ENCODE results near the gene RD3L.
"Not testable (repeated sequence)": the region's sequence is repeated elsewhere in the genome, so short reads cannot be mapped to it uniquely, and the experiment has no call there.

The RD3L gene

DNA sequence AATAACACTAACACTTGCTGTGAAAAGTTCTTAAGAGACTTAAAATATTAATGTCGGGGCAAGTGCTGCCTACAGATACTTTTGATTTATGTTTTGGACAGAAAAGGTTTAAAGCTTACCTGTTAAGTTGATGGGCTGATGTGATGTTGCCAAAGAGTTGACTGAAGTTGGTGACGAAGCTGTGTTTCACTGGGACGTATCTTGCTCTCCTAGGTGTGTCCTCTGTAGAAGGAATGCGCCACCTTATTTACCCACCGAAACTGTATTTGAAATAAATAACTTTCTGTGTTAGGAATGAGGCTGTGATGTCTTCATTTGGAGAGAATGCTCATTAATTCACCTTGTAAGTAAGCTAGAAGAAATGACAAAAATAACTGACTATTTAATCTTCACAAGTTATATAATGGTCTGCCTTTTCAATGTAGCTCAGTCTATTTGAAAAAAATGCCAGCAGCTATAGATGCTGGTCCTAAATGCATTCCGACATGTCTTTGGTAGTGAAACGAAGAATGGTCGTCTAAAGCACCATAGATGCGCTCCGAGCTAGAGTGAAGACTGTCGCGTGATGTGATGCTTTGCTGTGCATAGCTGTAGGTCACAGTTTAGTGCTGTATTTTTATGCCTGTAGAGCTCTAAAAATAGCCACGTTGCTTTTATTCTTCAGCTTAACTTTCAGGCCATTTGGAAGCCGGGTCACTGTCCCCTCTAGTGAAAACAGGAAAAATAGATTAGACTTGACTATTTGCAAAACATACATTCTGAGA lies at the start of gene RD3L:
RD3L (minus strand) TSS at position 557 of the 764 bp plus-strand sequence. CDS start 834 bp downstream, outside the sequence.
- Histone ChIP-seq H3K4me3 (ENCODE audit: low read length) (no peak within 1 kb of the TSS), H3K36me3 (ENCODE audit: insufficient read depth, low read depth, low read length) (no peaks in the 10 kb centered on the region), H3K27me3 (ENCODE audit: insufficient read depth, low read length) (peaks cover 11% of the 10 kb centered on the region), H3K9me3 (ENCODE audit: insufficient read depth, low read depth, low read length) (no peaks in the 10 kb centered on the region; the same call in 1 of the 2 replicates), H3K4me1 (ENCODE audit: insufficient read depth, low read length) (no peaks in the 10 kb centered on the region), H3K9ac (ENCODE audit: low read depth, low read length) (no peak within 1 kb of the TSS), H3K27ac (ENCODE audit: low read length) (no peak within 1 kb of the TSS)

DNA sequence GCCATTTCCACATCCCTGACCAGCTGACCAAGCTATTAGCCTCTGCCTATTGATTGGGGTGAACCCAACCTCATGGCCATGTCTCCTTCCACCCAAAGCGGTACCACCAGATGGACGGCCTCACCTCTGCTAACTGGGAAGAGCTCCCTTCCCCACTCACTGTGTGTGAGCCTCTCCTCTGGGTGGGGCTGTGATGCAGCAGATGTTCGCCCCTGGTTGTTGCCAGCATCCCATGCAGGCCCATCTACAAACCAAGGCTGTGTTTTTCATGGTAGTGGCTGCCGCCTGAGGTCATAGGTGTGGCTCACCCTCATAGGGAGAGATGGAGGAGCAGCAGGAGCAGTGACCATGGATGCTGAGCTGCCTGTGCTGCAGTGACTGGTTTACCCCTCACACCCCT lies 47.6 kb upstream of the RD3L start:
- H3K27ac ChIP-seq (ENCODE audit: low read length): no peak overlapping the region
- H3K36me3 ChIP-seq (ENCODE audit: insufficient read depth, low read depth, low read length): no peaks in the 10 kb centered on the region
- 0 out of 2 replicates have a peak, but pooled peaks cover 2% of the 10 kb centered on the region for H3K4me1 ChIP-seq (ENCODE audit: insufficient read depth, low read length)
- H3K9me3 ChIP-seq (ENCODE audit: insufficient read depth, low read depth, low read length): peaks cover 18% of the 10 kb centered on the region; the same call in 1 of the 2 replicates
- no peak overlapping the region for H3K9ac ChIP-seq (ENCODE audit: low read depth, low read length)
- no peak overlapping the region for H3K4me3 ChIP-seq (ENCODE audit: low read length)
- no peaks in the 10 kb centered on the region for H3K27me3 ChIP-seq (ENCODE audit: insufficient read depth, low read length)

DNA sequence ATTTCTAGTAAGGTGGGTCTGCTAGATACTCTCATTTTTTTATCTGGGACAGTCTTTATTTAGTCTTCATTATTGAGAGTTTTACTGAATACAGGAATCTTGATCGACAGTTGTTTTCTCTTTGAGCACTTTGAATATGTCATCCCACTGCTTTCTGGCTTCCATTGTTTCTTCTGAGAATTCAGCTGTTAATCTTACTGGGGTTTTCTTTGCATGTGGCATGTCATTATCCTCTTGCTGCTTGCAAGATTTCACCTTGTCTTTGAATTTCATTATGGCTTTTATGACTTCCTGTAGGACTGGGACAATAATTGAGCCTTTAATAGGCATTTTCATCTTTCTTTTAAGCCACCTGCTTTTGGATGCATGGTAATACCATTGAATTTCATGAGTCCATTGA lies 46.7 kb upstream of the RD3L start:
- Histone ChIP-seq H3K36me3 (ENCODE audit: insufficient read depth, low read depth, low read length) (no peaks in the 10 kb centered on the region), H3K4me1 (ENCODE audit: insufficient read depth, low read length) (no peaks in the 10 kb centered on the region), H3K9ac (ENCODE audit: low read depth, low read length) (no peak overlapping the region), H3K9me3 (ENCODE audit: insufficient read depth, low read depth, low read length) (peaks cover 28% of the 10 kb centered on the region), H3K4me3 (ENCODE audit: low read length) (no peak overlapping the region), H3K27me3 (ENCODE audit: insufficient read depth, low read length) (no peaks in the 10 kb centered on the region), H3K27ac (ENCODE audit: low read length) (no peak overlapping the region)

DNA sequence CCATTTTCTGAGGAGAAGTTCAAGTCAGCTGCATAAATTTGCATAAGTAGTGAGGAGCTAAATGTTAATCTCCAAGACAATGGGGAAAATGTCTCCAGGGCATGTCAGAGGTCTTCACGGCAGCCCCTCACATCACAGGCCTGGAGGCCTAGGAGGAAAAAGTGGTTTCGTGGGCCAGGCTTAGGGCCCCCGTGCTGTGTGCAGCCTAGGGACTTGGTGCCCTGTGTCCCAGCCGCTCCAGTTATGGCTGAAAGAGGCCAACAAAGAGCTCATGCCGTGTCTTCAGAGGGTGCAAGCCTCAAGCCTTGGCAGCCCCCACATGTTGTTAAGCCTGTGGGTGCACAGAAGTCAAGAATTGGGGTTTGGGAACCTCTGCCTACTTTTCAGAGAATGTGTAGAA lies 41.9 kb upstream of the RD3L start:
- Histone ChIP-seq H3K9me3 (ENCODE audit: insufficient read depth, low read depth, low read length) (peaks cover 28% of the 10 kb centered on the region), H3K9ac (ENCODE audit: low read depth, low read length) (no peak overlapping the region), H3K4me3 (ENCODE audit: low read length) (no peak overlapping the region), H3K4me1 (ENCODE audit: insufficient read depth, low read length) (no peaks in the 10 kb centered on the region), H3K27ac (ENCODE audit: low read length) (no peak overlapping the region), H3K27me3 (ENCODE audit: insufficient read depth, low read length) (no peaks in the 10 kb centered on the region), H3K36me3 (ENCODE audit: insufficient read depth, low read depth, low read length) (no peaks in the 10 kb centered on the region)

DNA sequence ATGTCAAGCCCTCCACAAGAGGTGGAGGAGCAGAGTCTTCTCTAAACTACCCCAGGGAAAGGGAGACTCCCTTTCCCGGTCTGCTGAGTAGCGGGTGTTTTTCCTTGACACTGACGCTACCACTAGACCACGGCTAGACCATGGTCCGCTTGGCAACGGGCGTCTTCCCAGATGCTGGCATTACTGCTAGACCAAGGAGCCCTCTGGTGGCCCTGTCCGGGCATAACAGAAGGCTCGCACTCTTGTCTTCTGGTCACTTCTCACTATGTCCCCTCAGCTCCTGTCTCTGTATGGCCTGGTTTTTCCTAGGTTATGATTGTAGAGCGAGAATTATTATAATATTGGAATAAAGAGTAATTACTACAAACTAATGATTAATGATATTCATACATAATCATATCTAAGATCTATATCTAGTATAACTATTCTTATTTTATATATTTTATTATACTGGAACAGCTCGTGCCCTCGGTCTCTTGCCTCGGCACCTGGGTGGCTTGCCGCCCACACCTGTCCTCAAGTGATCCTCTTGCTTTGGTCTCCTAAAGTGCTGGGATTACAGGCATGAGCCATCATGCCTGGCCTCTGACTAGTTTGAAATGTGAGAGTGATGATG lies 38.4 kb upstream of the RD3L start:
- not testable (repeated sequence) for H3K9ac ChIP-seq (ENCODE audit: low read depth, low read length); H3K27me3 ChIP-seq (ENCODE audit: insufficient read depth, low read length); H3K27ac ChIP-seq (ENCODE audit: low read length); H3K4me3 ChIP-seq (ENCODE audit: low read length); H3K4me1 ChIP-seq (ENCODE audit: insufficient read depth, low read length); H3K36me3 ChIP-seq (ENCODE audit: insufficient read depth, low read depth, low read length)
- H3K9me3 ChIP-seq (ENCODE audit: insufficient read depth, low read depth, low read length): peaks cover 16% of the 10 kb centered on the region

DNA sequence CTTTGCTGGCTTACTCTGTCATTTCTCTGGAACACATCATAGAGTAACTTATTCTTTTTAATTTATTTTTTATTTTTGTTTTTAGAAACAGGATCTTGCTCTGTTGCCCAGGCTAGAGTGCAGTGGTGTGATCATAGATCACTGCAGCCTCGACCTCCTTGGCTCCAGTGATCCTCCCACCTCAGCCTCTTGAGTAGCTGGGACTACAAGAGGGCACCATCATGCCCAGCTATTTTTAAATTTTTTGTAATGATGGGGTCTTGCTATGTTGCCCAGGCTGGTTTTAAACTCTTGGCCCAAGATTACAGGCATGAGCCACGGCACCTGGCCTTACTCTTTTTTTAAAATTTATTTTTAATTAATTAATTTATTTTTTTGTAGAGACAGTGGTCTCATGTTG lies 32.2 kb upstream of the RD3L start:
- H3K4me3 ChIP-seq (ENCODE audit: low read length): no peak overlapping the region
- H3K4me1 ChIP-seq (ENCODE audit: insufficient read depth, low read length): no peaks in the 10 kb centered on the region
- H3K36me3 ChIP-seq (ENCODE audit: insufficient read depth, low read depth, low read length): no peaks in the 10 kb centered on the region
- H3K9ac ChIP-seq (ENCODE audit: low read depth, low read length): no peak overlapping the region
- H3K27ac ChIP-seq (ENCODE audit: low read length): no peak overlapping the region
- H3K27me3 ChIP-seq (ENCODE audit: insufficient read depth, low read length): no peaks in the 10 kb centered on the region
- no peaks in the 10 kb centered on the region for H3K9me3 ChIP-seq (ENCODE audit: insufficient read depth, low read depth, low read length)

DNA sequence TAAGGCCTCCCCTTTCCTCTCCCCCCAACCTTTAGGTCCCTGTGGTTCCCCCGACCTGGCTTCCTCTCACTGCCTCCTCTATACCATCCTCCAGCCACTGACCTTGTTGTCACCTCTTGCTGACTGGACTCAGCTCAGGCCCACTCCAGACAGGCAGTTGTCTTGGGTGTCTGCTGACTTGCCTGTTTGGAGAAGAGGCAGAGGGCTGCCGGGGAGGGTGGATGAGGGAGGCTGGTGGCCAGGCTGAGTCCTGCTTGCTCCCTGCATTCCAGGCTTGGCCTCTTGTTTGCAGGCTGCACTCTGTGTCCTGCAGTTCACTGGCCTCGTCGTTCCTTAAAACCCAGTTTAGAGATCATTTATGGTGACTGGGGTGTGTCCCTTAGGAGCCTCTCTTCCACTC lies 31.0 kb upstream of the RD3L start:
- Histone ChIP-seq H3K36me3 (ENCODE audit: insufficient read depth, low read depth, low read length) (no peaks in the 10 kb centered on the region), H3K27me3 (ENCODE audit: insufficient read depth, low read length) (no peaks in the 10 kb centered on the region), H3K27ac (ENCODE audit: low read length) (no peak overlapping the region), H3K4me1 (ENCODE audit: insufficient read depth, low read length) (no peaks in the 10 kb centered on the region), H3K9ac (ENCODE audit: low read depth, low read length) (no peak overlapping the region), H3K4me3 (ENCODE audit: low read length) (no peak overlapping the region), H3K9me3 (ENCODE audit: insufficient read depth, low read depth, low read length) (no peaks in the 10 kb centered on the region)

DNA sequence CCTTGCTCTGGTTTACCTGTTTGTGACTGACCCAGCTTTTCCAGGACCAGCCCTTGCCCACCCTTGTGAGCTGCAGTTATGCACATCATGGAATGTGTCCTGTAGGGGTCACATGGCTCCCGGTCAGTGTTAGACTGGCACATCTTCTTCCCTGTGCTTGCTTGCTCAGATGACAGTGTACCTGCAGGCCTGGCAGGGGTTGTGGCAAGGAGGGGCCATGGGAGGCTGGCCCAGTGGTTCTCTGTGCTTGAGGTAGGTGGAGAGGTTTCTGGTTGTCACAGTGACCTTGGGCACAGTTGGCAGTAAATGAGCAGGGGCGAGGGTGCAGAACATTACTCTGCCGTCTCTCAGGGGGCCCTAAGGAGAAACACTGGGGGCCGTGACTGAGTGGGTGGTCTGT lies 27.6 kb upstream of the RD3L start:
- no peak overlapping the region for H3K4me3 ChIP-seq (ENCODE audit: low read length)
- H3K27me3 ChIP-seq (ENCODE audit: insufficient read depth, low read length): no peaks in the 10 kb centered on the region
- no peaks in the 10 kb centered on the region for H3K36me3 ChIP-seq (ENCODE audit: insufficient read depth, low read depth, low read length)
- H3K9ac ChIP-seq (ENCODE audit: low read depth, low read length): no peak overlapping the region
- no peak overlapping the region for H3K27ac ChIP-seq (ENCODE audit: low read length)
- no peaks in the 10 kb centered on the region for H3K9me3 ChIP-seq (ENCODE audit: insufficient read depth, low read depth, low read length)
- no peaks in the 10 kb centered on the region for H3K4me1 ChIP-seq (ENCODE audit: insufficient read depth, low read length)

DNA sequence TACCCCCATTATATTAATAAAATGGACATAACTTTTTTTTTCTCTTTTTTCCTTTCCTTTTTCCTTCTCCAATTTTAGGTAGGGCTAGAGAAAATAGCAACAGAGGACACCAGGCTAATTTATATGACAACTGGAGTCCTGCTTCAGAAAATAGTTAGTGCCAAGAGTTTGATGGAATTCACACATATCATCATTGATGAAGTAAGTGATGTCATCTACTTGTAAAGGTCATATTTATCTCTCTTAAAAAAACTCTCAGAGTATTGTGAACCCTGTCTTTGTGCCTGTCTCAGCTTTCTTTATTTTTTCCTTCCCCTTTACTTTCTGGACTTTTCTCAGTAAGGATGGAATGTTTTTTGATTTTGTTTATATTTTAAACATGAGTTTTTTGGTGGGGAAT lies 24.3 kb upstream of the RD3L start:
- H3K4me3 ChIP-seq (ENCODE audit: low read length): no peak overlapping the region
- no peak overlapping the region for H3K27ac ChIP-seq (ENCODE audit: low read length)
- H3K4me1 ChIP-seq (ENCODE audit: insufficient read depth, low read length): no peaks in the 10 kb centered on the region
- H3K36me3 ChIP-seq (ENCODE audit: insufficient read depth, low read depth, low read length): no peaks in the 10 kb centered on the region
- no peak overlapping the region for H3K9ac ChIP-seq (ENCODE audit: low read depth, low read length)
- H3K27me3 ChIP-seq (ENCODE audit: insufficient read depth, low read length): no peaks in the 10 kb centered on the region
- no peaks in the 10 kb centered on the region for H3K9me3 ChIP-seq (ENCODE audit: insufficient read depth, low read depth, low read length)

DNA sequence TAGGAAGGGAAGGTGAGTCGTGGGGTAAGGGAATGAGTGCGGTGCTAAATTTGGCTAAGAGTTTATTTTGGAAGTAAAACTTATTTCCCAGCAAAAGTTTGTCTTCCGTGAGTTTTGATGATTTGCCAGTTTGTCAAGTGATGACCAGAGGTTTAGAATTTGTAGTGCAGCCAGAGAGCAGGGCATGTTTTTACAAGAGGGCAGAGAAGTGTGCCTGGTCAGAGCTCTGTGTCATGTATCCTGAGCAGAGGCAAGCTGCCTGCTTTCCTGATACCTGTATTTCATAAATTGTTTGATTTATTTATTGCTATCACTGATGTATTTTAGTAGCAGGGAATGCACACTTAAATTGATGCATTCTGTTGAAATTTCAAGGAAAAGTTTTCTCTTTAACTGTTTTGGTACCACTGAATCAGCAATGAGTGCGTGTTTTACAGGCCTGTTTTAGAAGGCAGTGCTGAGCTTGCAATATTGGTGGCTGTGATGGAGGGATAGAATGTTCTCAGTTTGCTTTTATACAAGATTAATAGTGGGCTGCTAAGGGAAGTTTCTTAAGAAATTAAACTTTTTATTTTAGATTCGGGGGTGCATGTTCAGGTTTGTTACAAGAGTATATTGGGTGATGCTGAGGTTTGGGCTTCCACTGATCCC lies 19.7 kb upstream of the RD3L start:
- H3K4me1 ChIP-seq (ENCODE audit: insufficient read depth, low read length): no peaks in the 10 kb centered on the region
- no peak overlapping the region for H3K4me3 ChIP-seq (ENCODE audit: low read length)
- no peak overlapping the region for H3K9ac ChIP-seq (ENCODE audit: low read depth, low read length)
- H3K27ac ChIP-seq (ENCODE audit: low read length): no peak overlapping the region
- no peaks in the 10 kb centered on the region for H3K9me3 ChIP-seq (ENCODE audit: insufficient read depth, low read depth, low read length)
- H3K27me3 ChIP-seq (ENCODE audit: insufficient read depth, low read length): no peaks in the 10 kb centered on the region
- H3K36me3 ChIP-seq (ENCODE audit: insufficient read depth, low read depth, low read length): no peaks in the 10 kb centered on the region

DNA sequence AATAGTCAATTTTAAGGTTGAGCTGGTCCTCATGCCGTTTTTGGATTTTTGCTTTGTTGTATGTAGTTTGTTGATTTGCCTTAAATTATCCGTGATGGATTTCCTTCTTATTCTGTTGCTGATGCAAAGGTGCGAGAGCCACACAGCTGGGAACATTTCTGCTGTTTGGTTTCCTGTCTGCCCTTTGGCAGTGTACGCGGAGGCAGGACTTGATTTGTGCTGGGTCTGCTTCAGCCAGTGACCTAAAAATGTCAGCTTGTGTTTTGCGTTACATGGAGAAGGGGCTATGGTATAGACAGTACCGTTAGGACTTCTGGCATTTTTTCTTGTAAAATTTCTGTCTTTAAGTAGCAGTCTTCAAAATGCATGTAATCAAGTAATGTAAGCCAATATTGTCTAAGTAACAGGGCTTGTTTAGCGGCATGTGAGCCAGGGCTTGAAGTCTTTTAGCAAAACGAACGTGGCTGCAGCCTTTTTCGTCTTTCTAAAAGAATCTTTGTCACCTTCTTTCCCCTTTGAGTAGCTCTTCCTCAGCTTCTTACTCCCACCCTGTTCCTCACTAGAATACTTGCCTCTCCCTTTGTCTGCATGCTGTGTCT lies 18.2 kb upstream of the RD3L start:
- H3K27ac ChIP-seq (ENCODE audit: low read length): no peak overlapping the region
- H3K9me3 ChIP-seq (ENCODE audit: insufficient read depth, low read depth, low read length): no peaks in the 10 kb centered on the region
- H3K4me3 ChIP-seq (ENCODE audit: low read length): no peak overlapping the region
- no peak overlapping the region for H3K9ac ChIP-seq (ENCODE audit: low read depth, low read length)
- H3K27me3 ChIP-seq (ENCODE audit: insufficient read depth, low read length): no peaks in the 10 kb centered on the region
- no peaks in the 10 kb centered on the region for H3K4me1 ChIP-seq (ENCODE audit: insufficient read depth, low read length)
- no peaks in the 10 kb centered on the region for H3K36me3 ChIP-seq (ENCODE audit: insufficient read depth, low read depth, low read length)

Measured in iPS-20b (cell line).